HL-60 (cell line): ENCODE data around the gene TSSK3.

Experiments
- POLR2AphosphoS5 ChIP-seq: IDR thresholded peaks from 2 replicates; pipeline ENCODE4 v1.6.1; 2012; ENCODE audit warnings: low read depth
- SPI1 ChIP-seq: IDR thresholded peaks from 2 replicates; pipeline ENCODE4 v1.6.1; 2012; ENCODE audit warnings: low read depth, mild to moderate bottlenecking, borderline replicate concordance
- TF ChIP-seq, protein P1 (sequence below): IDR thresholded peaks from one replicate; pipeline ENCODE4 v1.5.1; 2011; ENCODE audit warnings: low read length, control low read depth, inconsistent platforms; ENCODE audit not compliant: insufficient read depth
- TF ChIP-seq, protein P2 (sequence below): IDR thresholded peaks from 2 replicates; pipeline ENCODE4 v1.6.1; 2012; ENCODE audit warnings: low read depth; ENCODE audit not compliant: insufficient replicate concordance

DNA sequence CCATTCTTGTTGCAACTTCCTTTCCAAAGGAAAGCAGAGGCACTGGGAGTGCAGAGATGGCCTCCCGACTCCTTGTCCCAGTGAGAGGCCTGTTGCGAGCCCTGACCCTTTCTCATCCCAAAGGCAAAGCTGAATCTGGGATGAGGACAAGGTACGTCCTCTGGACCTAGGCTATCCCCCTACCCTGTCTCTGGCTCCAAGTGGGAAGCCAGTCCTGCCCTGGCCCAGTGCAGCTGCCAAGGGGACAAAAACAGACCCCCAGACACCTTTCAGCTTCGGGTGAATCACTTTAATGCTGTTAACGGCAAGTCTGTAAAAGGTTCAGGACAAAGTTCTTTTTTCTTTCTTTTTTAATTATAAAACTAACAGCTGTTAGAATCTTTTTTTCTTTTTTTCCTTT is 2.5 kb downstream of the TSSK3 start:
- TF ChIP-seq, protein P1, sequence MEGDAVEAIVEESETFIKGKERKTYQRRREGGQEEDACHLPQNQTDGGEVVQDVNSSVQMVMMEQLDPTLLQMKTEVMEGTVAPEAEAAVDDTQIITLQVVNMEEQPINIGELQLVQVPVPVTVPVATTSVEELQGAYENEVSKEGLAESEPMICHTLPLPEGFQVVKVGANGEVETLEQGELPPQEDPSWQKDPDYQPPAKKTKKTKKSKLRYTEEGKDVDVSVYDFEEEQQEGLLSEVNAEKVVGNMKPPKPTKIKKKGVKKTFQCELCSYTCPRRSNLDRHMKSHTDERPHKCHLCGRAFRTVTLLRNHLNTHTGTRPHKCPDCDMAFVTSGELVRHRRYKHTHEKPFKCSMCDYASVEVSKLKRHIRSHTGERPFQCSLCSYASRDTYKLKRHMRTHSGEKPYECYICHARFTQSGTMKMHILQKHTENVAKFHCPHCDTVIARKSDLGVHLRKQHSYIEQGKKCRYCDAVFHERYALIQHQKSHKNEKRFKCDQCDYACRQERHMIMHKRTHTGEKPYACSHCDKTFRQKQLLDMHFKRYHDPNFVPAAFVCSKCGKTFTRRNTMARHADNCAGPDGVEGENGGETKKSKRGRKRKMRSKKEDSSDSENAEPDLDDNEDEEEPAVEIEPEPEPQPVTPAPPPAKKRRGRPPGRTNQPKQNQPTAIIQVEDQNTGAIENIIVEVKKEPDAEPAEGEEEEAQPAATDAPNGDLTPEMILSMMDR = no peak
- TF ChIP-seq, protein P2, sequence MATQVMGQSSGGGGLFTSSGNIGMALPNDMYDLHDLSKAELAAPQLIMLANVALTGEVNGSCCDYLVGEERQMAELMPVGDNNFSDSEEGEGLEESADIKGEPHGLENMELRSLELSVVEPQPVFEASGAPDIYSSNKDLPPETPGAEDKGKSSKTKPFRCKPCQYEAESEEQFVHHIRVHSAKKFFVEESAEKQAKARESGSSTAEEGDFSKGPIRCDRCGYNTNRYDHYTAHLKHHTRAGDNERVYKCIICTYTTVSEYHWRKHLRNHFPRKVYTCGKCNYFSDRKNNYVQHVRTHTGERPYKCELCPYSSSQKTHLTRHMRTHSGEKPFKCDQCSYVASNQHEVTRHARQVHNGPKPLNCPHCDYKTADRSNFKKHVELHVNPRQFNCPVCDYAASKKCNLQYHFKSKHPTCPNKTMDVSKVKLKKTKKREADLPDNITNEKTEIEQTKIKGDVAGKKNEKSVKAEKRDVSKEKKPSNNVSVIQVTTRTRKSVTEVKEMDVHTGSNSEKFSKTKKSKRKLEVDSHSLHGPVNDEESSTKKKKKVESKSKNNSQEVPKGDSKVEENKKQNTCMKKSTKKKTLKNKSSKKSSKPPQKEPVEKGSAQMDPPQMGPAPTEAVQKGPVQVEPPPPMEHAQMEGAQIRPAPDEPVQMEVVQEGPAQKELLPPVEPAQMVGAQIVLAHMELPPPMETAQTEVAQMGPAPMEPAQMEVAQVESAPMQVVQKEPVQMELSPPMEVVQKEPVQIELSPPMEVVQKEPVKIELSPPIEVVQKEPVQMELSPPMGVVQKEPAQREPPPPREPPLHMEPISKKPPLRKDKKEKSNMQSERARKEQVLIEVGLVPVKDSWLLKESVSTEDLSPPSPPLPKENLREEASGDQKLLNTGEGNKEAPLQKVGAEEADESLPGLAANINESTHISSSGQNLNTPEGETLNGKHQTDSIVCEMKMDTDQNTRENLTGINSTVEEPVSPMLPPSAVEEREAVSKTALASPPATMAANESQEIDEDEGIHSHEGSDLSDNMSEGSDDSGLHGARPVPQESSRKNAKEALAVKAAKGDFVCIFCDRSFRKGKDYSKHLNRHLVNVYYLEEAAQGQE = no peak
- TF ChIP-seq POLR2AphosphoS5 = no peak
- no peak for TF ChIP-seq SPI1
